ENCODE results near the gene ZNF626.

GRCh38 chr19:20662421-20663105, 1.2 kb upstream of the ZNF626 start:
- TF ChIP-seq, protein P1, sequence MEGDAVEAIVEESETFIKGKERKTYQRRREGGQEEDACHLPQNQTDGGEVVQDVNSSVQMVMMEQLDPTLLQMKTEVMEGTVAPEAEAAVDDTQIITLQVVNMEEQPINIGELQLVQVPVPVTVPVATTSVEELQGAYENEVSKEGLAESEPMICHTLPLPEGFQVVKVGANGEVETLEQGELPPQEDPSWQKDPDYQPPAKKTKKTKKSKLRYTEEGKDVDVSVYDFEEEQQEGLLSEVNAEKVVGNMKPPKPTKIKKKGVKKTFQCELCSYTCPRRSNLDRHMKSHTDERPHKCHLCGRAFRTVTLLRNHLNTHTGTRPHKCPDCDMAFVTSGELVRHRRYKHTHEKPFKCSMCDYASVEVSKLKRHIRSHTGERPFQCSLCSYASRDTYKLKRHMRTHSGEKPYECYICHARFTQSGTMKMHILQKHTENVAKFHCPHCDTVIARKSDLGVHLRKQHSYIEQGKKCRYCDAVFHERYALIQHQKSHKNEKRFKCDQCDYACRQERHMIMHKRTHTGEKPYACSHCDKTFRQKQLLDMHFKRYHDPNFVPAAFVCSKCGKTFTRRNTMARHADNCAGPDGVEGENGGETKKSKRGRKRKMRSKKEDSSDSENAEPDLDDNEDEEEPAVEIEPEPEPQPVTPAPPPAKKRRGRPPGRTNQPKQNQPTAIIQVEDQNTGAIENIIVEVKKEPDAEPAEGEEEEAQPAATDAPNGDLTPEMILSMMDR (optimal IDR thresholded peaks at IDR 0.05 in 1 of 3, IDR thresholded peaks at IDR 0.05 in 1 of 3, conservative IDR thresholded peaks at IDR 0.05 in 1 of 3; ENCODE audit: extremely low read depth in 1 of 3, insufficient read depth in 2 of 3, low read length in 3 of 3): no peak
- TF ChIP-seq EZH2 (IDR thresholded peaks at IDR 0.05; ENCODE audit: low read length): no peak

Measured in keratinocyte (primary cell).